IMR-90 (cell line): Measurements from ENCODE around the gene COL11A2. TPM values are rescaled to one million over a fixed set of nuclear protein-coding genes. Genes with fewer than 3 reads are reported as not detected.

Source experiments
- ATAC-seq: fragments of 200-7000 bp; cut with Tn5 transposase; 2 replicates; pipeline ENCODE4 v1.9.1; 2020; ENCODE audit warnings: low read depth, mild to moderate bottlenecking, moderate library complexity
- BruUV-seq: library from RNA; stranded (reverse); fragments of 400-500 nt; replicated peaks from 2 replicates; lab custom pipeline; 2021; lab: Mats Ljungman, UMichigan
- CTCF ChIA-PET: fragments of 300-600 bp; formaldehyde crosslinking; extraction: SDS; loops from one replicate; lab custom pipeline; 2021; ENCODE audit warnings: antibody characterized with exemption; lab: Yijun Ruan, JAX
- POLR2A ChIA-PET: fragments of 300-600 bp; sonication (Branson Sonifier 250); formaldehyde crosslinking; loops from one replicate; lab custom pipeline; 2022; ENCODE audit warnings: antibody characterized with exemption; ENCODE audit not compliant: unreplicated experiment; lab: Charles Lee
- DNase-seq: peaks from one replicate; pipeline ENCODE4 v3.0.0; 2013
- H2AFZ ChIP-seq: replicated peaks from 2 replicates; pipeline ENCODE3; 2013; ENCODE audit warnings: low read length, mild to moderate bottlenecking; ENCODE audit not compliant: poor library complexity
- H2AK5ac ChIP-seq: 2 replicates; pipeline ENCODE4 v1.6.1; 2013; ENCODE audit warnings: low read depth, low read length, inconsistent platforms
- H2AK9ac ChIP-seq: replicated peaks from 2 replicates; pipeline ENCODE3; 2013; ENCODE audit warnings: mild to moderate bottlenecking, low read depth, low read length, moderate library complexity; ENCODE audit not compliant: poor library complexity
- H2BK120ac ChIP-seq: 2 replicates; pipeline ENCODE4 v1.6.1; 2013; ENCODE audit warnings: low read depth, low read length, inconsistent platforms
- H2BK15ac ChIP-seq: 3 replicates; pipeline ENCODE4 v1.6.1; 2013; ENCODE audit warnings: low read depth, low read length, inconsistent platforms
- H2BK20ac ChIP-seq: 2 replicates; pipeline ENCODE4 v1.6.1; 2013; ENCODE audit warnings: low read depth, mild to moderate bottlenecking, inconsistent platforms, low read length, moderate library complexity
- H2BK5ac ChIP-seq: 2 replicates; pipeline ENCODE4 v1.6.1; 2013; ENCODE audit warnings: mild to moderate bottlenecking, low read depth, low read length, inconsistent platforms; ENCODE audit not compliant: poor library complexity, severe bottlenecking
- H3K14ac ChIP-seq: replicated peaks from 2 replicates; pipeline ENCODE4 v1.6.1; 2013; ENCODE audit warnings: low read depth, low read length, inconsistent platforms
- H3K18ac ChIP-seq: 2 replicates; pipeline ENCODE4 v1.6.1; 2013; ENCODE audit warnings: low read depth, low read length, control low read depth
- H3K23ac ChIP-seq: 2 replicates; pipeline ENCODE4 v1.6.1; 2013; ENCODE audit warnings: low read depth, low read length, inconsistent platforms
- H3K27ac ChIP-seq: 2 replicates; pipeline ENCODE4 v1.5.1; 2013; ENCODE audit warnings: mild to moderate bottlenecking, control low read depth, low read length; ENCODE audit not compliant: insufficient read depth
- H3K27me3 ChIP-seq: 2 replicates; pipeline ENCODE4 v1.6.1; 2013; ENCODE audit warnings: low read length; ENCODE audit not compliant: control insufficient read depth, insufficient read depth
- H3K36me3 ChIP-seq: 2 replicates; pipeline ENCODE4 v1.6.1; 2013; ENCODE audit warnings: low read length, mixed read lengths; ENCODE audit not compliant: control insufficient read depth, insufficient read depth
- H3K4ac ChIP-seq: 2 replicates; pipeline ENCODE4 v1.6.1; 2013; ENCODE audit warnings: low read depth, low read length, inconsistent platforms
- H3K4me1 ChIP-seq: 2 replicates; pipeline ENCODE4 v1.6.1; 2013; ENCODE audit warnings: low read length, mixed read lengths; ENCODE audit not compliant: control insufficient read depth, insufficient read depth
- H3K4me2 ChIP-seq: 2 replicates; pipeline ENCODE4 v1.6.1; 2013; ENCODE audit warnings: low read depth, mild to moderate bottlenecking, control low read depth, low read length, moderate library complexity
- H3K4me3 ChIP-seq: 2 replicates; pipeline ENCODE4 v1.5.1; 2013; ENCODE audit warnings: low read depth, mild to moderate bottlenecking, control low read depth, low read length, moderate library complexity; ENCODE audit not compliant: insufficient read depth
- H3K56ac ChIP-seq: 2 replicates; pipeline ENCODE4 v1.6.1; 2013; ENCODE audit warnings: low read length, inconsistent platforms; ENCODE audit not compliant: insufficient read depth; ENCODE audit errors: extremely low read depth
- H3K79me1 ChIP-seq, 2 experiments: 2 replicates each; pipeline ENCODE4 v1.6.1; 2013; ENCODE audit warnings: low read length in 2 of 2, inconsistent platforms in 1 of 2, low read depth in 1 of 2
- H3K9ac ChIP-seq: 2 replicates; pipeline ENCODE4 v1.6.1; 2013; ENCODE audit warnings: low read depth, low read length, control low read depth
- H3K9me1 ChIP-seq: 2 replicates; pipeline ENCODE4 v1.6.1; 2013; ENCODE audit warnings: low read length, inconsistent platforms; ENCODE audit not compliant: insufficient read depth
- H3K9me3 ChIP-seq: 2 replicates; pipeline ENCODE4 v1.6.1; 2013; ENCODE audit warnings: low read length; ENCODE audit not compliant: control insufficient read depth, insufficient read depth
- H4K20me1 ChIP-seq: 2 replicates; pipeline ENCODE4 v1.6.1; 2013; ENCODE audit warnings: low read length, inconsistent platforms; ENCODE audit not compliant: insufficient read depth
- H4K5ac ChIP-seq: 2 replicates; pipeline ENCODE4 v1.6.1; 2013; ENCODE audit warnings: mild to moderate bottlenecking, low read depth, low read length, control low read depth
- H4K8ac ChIP-seq, 2 experiments: 2 replicates each; pipeline ENCODE4 v1.6.1; 2013; ENCODE audit warnings: low read depth in 2 of 2, low read length in 2 of 2, control low read depth in 1 of 2, inconsistent platforms in 1 of 2
- H4K91ac ChIP-seq: 2 replicates; pipeline ENCODE4 v1.6.1; 2013; ENCODE audit warnings: low read depth, low read length, inconsistent platforms; ENCODE audit not compliant: insufficient read depth
- BHLHE40 ChIP-seq: fragments of 150-350 bp; IDR thresholded peaks from 2 replicates; pipeline ENCODE4 v1.6.1; 2016; ENCODE audit warnings: mild to moderate bottlenecking, low read depth, low read length
- CEBPB ChIP-seq: IDR thresholded peaks from 2 replicates; pipeline ENCODE4 v1.6.1; 2012; ENCODE audit warnings: low read depth, low read length, improper control_type of control experiment
- CHD1 ChIP-seq: IDR thresholded peaks from 2 replicates; pipeline ENCODE4 v1.6.1; 2012; ENCODE audit warnings: low read depth, low read length, improper control_type of control experiment
- FOS ChIP-seq: fragments of 150-350 bp; IDR thresholded peaks from 2 replicates; pipeline ENCODE4 v1.6.1; 2016; ENCODE audit warnings: low read depth, low read length
- MAFK ChIP-seq: IDR thresholded peaks from 2 replicates; pipeline ENCODE4 v1.6.1; 2012; ENCODE audit warnings: low read depth, low read length, improper control_type of control experiment
- MAZ ChIP-seq: IDR thresholded peaks from 2 replicates; pipeline ENCODE4 v1.6.1; 2012; ENCODE audit warnings: low read depth, mild to moderate bottlenecking, low read length, improper control_type of control experiment, moderate library complexity, borderline replicate concordance
- RAD21 ChIP-seq: IDR thresholded peaks from 2 replicates; pipeline ENCODE4 v1.6.1; 2012; ENCODE audit warnings: low read length, improper control_type of control experiment
- RCOR1 ChIP-seq: IDR thresholded peaks from 2 replicates; pipeline ENCODE4 v1.6.1; 2012; ENCODE audit warnings: mild to moderate bottlenecking, low read length, improper control_type of control experiment; ENCODE audit not compliant: insufficient replicate concordance
- WGBS, 2 experiments: methylation state at CpG; one replicate each; pipeline versions ENCODE4 v1.1.5 to v1.1.7; 2013; ENCODE audit warnings: missing lambda C conversion rate in 2 of 2; ENCODE audit not compliant: insufficient read length in 1 of 2; ENCODE audit errors: extremely low coverage in 2 of 2; 5-methylcytosine and 5-hydroxymethylcytosine counted together
- dilution Hi-C: fragments of 300-500 bp; cut with HindIII; formaldehyde crosslinking; loops from one replicate; pipeline ENCODE4 v1.14.3; 2018; ENCODE audit warnings: low sequenced_read_pairs; ENCODE audit not compliant: unreplicated experiment
- in situ Hi-C: fragments of 300-500 bp; cut with MboI; formaldehyde crosslinking; loops from 3 replicates; pipeline ENCODE4 v1.14.3; 2019; ENCODE audit warnings: low sequenced_read_pairs, inconsistent platforms, mixed read lengths
- intact Hi-C: fragments of 100-400 bp; cut with micrococcal nuclease; formaldehyde crosslinking; loops from 2 replicates; pipeline ENCODE4 v1.10.0; 2022
- polyA plus RNA-seq, 3 experiments: library from polyadenylated mRNA; depleted of rRNA; stranded (reverse); fragments of >200 nt; gene quantifications; 2 replicates each; pipeline ENCODE4 v1.2.3, GENCODE V29; 2012; ENCODE audit warnings: low replicate concordance in 1 of 3
- total RNA-seq: library from RNA; depleted of rRNA; stranded (reverse); fragments of >200 nt; gene quantifications from 2 replicates; pipeline ENCODE4 v1.2.3, GENCODE V29; 2012
- TF ChIP-seq, protein P1 (sequence below): conservative IDR thresholded peaks from 2 replicates; pipeline ENCODE4 v1.5.1; 2012; ENCODE audit warnings: mild to moderate bottlenecking, low read depth, low read length, improper control_type of control experiment
- TF ChIP-seq, protein P2 (sequence below): fragments of 150-350 bp; IDR thresholded peaks from 2 replicates; pipeline ENCODE4 v1.6.1; 2017; ENCODE audit warnings: mild to moderate bottlenecking, antibody characterized with exemption, low read length, low read depth

Gene COL11A2
- total and polyA plus RNA-seq, 2 of the 4 experiments (the other 2 are of a cell fraction), result under 0.01 to 0.38 TPM

DNA sequence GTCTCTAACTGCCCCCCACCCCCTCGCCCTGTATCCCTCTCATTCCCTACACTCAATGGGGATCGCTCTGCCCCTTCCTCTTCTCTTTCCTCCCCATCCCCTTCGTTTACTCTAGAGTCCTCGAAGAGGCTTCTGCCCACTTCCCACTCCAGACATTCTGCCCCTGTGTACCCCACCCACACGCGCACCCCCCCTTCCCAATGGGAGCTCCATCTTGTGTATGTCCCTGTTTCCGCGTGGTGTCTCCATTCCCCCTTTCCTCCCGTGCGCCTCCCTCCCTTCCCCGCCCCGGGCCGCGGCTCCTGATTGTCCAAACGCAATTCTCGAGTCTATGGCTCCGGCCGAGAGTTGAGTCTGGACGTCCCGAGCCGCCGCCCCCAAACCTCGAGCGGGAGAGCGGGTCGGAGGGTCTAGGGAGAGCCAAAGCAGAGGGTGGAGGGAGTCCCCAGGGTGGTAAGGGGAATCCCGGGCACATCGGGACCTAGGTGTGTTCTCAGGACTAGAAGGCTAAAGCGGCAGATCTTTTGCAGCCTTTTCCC is 15.4 kb upstream of the COL11A2 start:
- H2BK20ac ChIP-seq, result peak overlapping the region; percentile 29; the same call in 1 of the 2 replicates
- peak overlapping the region; percentile 72 for H3K18ac ChIP-seq
- H3K4me1 ChIP-seq, result peaks cover 25% of the 10 kb centered on the region
- peak overlapping the region; percentile 97 for H3K4ac ChIP-seq
- H4K20me1 ChIP-seq, result peaks cover 14% of the 10 kb centered on the region; the same call in 1 of the 2 replicates
- peak overlapping the region; percentile 95 for H2AFZ ChIP-seq
- H2BK15ac ChIP-seq, result peak overlapping the region; percentile 84; the same call in 1 of the 3 replicates
- CTCF ChIA-PET, result no interaction called here
- ATAC-seq (peak; percentile 30), DNase-seq (peak; percentile 43)
- peak overlapping the region; percentile 91 for H2AK5ac ChIP-seq
- peak overlapping the region; percentile 90 to 100 for H4K8ac ChIP-seq
- H3K9ac ChIP-seq, result peak overlapping the region; percentile 96
- BruUV-seq, result no TSS peak
- H2BK120ac ChIP-seq, result peak overlapping the region; percentile 64; the same call in 1 of the 2 replicates
- POLR2A ChIA-PET, result interaction anchor here (0.6 to 1.3 kb wide), 2 partner anchors 64 to 255 kb away, joined by 5 to 6 read pairs; partner anchors contain the start of genes HLA-DMA, RPS18 and VPS52
- no peaks in the 10 kb centered on the region for H3K9me3 ChIP-seq
- TF ChIP-seq RAD21 (no peak), MAZ (peak; percentile 88; the same call in 1 of the 2 replicates), BHLHE40 (0 out of 2 replicates have a peak, but pooled peaks have one; percentile 17), CHD1 (no peak), RCOR1 (no peak), FOS (no peak), CEBPB (no peak), MAFK (no peak)
- TF ChIP-seq, protein P1, sequence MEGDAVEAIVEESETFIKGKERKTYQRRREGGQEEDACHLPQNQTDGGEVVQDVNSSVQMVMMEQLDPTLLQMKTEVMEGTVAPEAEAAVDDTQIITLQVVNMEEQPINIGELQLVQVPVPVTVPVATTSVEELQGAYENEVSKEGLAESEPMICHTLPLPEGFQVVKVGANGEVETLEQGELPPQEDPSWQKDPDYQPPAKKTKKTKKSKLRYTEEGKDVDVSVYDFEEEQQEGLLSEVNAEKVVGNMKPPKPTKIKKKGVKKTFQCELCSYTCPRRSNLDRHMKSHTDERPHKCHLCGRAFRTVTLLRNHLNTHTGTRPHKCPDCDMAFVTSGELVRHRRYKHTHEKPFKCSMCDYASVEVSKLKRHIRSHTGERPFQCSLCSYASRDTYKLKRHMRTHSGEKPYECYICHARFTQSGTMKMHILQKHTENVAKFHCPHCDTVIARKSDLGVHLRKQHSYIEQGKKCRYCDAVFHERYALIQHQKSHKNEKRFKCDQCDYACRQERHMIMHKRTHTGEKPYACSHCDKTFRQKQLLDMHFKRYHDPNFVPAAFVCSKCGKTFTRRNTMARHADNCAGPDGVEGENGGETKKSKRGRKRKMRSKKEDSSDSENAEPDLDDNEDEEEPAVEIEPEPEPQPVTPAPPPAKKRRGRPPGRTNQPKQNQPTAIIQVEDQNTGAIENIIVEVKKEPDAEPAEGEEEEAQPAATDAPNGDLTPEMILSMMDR, result no peak
- TF ChIP-seq, protein P2, sequence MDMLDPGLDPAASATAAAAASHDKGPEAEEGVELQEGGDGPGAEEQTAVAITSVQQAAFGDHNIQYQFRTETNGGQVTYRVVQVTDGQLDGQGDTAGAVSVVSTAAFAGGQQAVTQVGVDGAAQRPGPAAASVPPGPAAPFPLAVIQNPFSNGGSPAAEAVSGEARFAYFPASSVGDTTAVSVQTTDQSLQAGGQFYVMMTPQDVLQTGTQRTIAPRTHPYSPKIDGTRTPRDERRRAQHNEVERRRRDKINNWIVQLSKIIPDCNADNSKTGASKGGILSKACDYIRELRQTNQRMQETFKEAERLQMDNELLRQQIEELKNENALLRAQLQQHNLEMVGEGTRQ, result no peak
- H4K91ac ChIP-seq, result peak overlapping the region; percentile 84
- peak overlapping the region; percentile 94 for H4K5ac ChIP-seq
- H3K4me3 ChIP-seq, result peak overlapping the region; percentile 90
- H3K27me3 ChIP-seq, result no peaks in the 10 kb centered on the region
- H3K23ac ChIP-seq, result peak overlapping the region; percentile 99
- peak overlapping the region; percentile 94 for H3K27ac ChIP-seq
- peak overlapping the region; percentile 95 for H2AK9ac ChIP-seq
- peaks cover 32% of the 10 kb centered on the region for H3K36me3 ChIP-seq
- H3K4me2 ChIP-seq, result peak overlapping the region; percentile 97
- dilution Hi-C loops (no loop called here), intact Hi-C loops (loop anchor here (2.0 kb wide), 1 partner anchor 203 kb away; the partner anchor contains the start of gene PHF1), in situ Hi-C loops (no loop called here)
- H3K14ac ChIP-seq, result peak overlapping the region; percentile 98
- H3K79me1 ChIP-seq, result peaks cover 11 to 68% of the 10 kb centered on the region in 2 experiments
- whole genome bisulfite sequencing, 2 experiments, result 0% methylated on average over 7 of the region's 29 CpGs; no CpG with 5 or more reads in 1 of the 2 experiments
- H3K9me1 ChIP-seq, result peaks cover 25% of the 10 kb centered on the region
- H2BK5ac ChIP-seq, result peak overlapping the region; percentile 78
- peak overlapping the region; percentile 90 for H3K56ac ChIP-seq
